ENCODE measurements around the gene AK8. TPM values are rescaled to one million over a fixed set of nuclear protein-coding genes. Genes with fewer than 3 reads are reported as not detected.

The AK8 gene
- total and polyA plus RNA-seq, 7 donors = 0.10 TPM; not detected in 6

DNA sequence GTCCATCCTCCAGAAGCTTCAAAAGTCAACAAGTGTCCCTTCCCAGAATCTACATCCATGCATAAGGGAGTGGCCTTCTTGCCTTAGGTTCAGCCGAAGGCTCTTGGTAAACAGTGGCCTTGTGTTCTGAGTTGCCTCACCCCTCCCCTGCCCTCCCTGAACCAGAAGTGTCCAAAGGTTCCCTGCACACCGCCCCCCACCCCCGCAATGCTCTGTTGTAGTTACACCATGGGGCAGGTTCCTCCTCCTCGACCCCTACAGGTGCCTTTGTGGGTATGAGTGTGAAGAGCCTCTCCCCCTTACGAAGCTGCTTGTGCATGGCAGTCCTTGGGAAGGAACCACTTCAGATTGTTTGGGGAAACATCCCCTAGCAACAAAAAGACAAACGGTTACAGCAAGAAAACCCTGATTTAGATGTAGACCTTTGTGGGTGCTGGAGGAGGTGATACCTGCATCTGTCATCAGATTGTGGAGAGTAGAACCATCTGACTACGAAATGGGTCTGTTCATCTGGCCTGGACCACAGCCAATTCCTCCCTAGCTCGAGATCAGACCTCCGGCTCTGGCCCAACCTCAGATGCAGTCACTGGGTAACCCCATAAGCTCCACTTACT lies 7.7 kb upstream of the AK8 start:
- no peaks in the 10 kb centered on the region for H3K27me3 ChIP-seq (ENCODE audit: insufficient read depth in 3 of 3, low read length in 2 of 3)
- intact Hi-C loops (cut with DNase I) = no loop called here
- no peaks in the 10 kb centered on the region for H3K36me3 ChIP-seq (ENCODE audit: insufficient read depth in 1 of 2, low read depth in 1 of 2)
- DNase-seq = no peak
- H3K27ac ChIP-seq = no peak overlapping the region
- no peak for ATAC-seq
- H3K4me3 ChIP-seq = no peak overlapping the region
- H3K4me1 ChIP-seq = no peaks in the 10 kb centered on the region
- 64 to 70% (median 69%) methylated on average over 9 of the region's 9 CpGs for WGBS, 3 donors
- TF ChIP-seq, protein P1, sequence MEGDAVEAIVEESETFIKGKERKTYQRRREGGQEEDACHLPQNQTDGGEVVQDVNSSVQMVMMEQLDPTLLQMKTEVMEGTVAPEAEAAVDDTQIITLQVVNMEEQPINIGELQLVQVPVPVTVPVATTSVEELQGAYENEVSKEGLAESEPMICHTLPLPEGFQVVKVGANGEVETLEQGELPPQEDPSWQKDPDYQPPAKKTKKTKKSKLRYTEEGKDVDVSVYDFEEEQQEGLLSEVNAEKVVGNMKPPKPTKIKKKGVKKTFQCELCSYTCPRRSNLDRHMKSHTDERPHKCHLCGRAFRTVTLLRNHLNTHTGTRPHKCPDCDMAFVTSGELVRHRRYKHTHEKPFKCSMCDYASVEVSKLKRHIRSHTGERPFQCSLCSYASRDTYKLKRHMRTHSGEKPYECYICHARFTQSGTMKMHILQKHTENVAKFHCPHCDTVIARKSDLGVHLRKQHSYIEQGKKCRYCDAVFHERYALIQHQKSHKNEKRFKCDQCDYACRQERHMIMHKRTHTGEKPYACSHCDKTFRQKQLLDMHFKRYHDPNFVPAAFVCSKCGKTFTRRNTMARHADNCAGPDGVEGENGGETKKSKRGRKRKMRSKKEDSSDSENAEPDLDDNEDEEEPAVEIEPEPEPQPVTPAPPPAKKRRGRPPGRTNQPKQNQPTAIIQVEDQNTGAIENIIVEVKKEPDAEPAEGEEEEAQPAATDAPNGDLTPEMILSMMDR (IDR thresholded peaks at IDR 0.05) = no peak
- H3K9me3 ChIP-seq = no peaks in the 10 kb centered on the region

DNA sequence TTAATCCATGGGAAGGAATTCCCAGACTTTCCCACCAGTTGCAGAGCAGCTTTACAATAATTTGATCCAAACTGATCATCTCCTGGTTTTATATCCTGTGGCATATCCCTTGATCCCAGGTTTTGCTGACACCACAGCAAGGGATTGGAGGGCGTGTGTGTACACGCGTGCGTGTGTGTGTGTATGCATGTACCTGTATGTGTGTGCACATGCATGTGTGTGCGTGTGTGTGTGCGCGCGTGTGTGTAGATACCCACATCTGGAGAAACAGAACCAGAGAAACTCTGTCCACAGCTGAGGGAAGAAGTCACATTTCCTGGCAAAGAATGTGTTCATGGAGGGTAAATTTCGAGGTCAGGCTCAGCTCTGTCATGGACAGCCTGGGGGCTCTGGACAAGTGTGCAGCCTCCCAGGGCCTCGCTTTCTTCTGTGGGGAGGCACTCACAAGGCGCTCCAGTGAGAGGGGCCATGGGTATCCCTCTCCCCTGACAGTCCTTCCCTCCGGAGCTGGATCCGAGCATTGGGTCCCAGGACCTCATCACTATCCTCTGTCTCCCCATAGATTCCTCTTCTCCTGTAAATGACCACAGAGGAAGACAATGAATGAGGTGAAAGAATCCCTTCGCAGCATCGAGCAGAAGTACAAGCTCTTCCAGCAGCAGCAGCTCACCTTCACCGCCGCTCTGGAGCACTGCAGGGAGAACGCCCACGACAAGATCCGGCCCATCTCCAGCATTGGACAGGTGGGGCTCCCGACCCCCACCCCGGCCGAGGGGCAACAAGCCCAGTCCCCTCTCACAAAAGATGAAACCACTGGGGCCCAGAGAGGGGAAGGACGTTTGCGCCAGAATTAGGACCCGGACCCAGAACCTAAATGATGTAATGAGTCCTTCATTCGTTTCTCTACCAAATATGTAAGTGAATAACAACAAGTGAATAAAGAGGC lies 5.5 kb upstream of the AK8 start:
- ATAC-seq (no peak), DNase-seq (no peak)
- Histone ChIP-seq H3K9me3 (no peaks in the 10 kb centered on the region), H3K4me1 (no peaks in the 10 kb centered on the region), H3K36me3 (ENCODE audit: insufficient read depth in 1 of 2, low read depth in 1 of 2) (no peaks in the 10 kb centered on the region), H3K27me3 (ENCODE audit: insufficient read depth in 3 of 3, low read length in 2 of 3) (no peaks in the 10 kb centered on the region), H3K27ac (no peak overlapping the region), H3K4me3 (no peak overlapping the region)
- intact Hi-C loops (cut with DNase I) = no loop called here
- WGBS, 3 donors = 90 to 91% (median 90%) methylated on average over 27 of the region's 27 CpGs
- TF ChIP-seq, protein P1 (IDR thresholded peaks at IDR 0.05) = no peak

DNA sequence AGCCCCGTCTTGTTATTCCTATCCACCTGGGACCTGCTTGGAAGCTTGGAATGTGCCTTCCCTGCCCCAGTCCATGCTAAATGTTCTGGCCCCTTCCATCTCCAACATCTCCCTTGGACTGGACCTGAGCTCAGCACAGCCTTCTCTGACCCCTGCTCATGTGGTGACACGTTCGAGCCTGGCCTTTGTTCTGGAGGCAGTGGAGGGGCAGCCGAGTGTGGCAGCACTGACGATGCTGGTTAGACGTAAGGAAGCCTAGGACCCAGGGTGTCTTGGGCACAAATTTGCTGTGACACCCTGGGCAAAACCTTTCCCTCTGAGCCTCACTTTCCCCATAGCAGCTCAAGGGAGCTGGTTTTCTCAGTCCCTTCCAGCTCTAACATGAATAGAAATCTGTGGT lies 4.5 kb upstream of the AK8 start:
- TF ChIP-seq, protein P1 (IDR thresholded peaks at IDR 0.05) = no peak
- ATAC-seq = no peak
- H3K27me3 ChIP-seq (ENCODE audit: insufficient read depth in 3 of 3, low read length in 2 of 3) = no peaks in the 10 kb centered on the region
- H3K27ac ChIP-seq = no peak overlapping the region
- no peaks in the 10 kb centered on the region for H3K4me1 ChIP-seq
- 66 to 70% (median 67%) methylated on average over 6 of the region's 6 CpGs for WGBS, 3 donors
- DNase-seq = no peak
- no peaks in the 10 kb centered on the region for H3K36me3 ChIP-seq (ENCODE audit: insufficient read depth in 1 of 2, low read depth in 1 of 2)
- no peak overlapping the region for H3K4me3 ChIP-seq
- intact Hi-C loops (cut with DNase I) = no loop called here
- H3K9me3 ChIP-seq = no peaks in the 10 kb centered on the region

DNA sequence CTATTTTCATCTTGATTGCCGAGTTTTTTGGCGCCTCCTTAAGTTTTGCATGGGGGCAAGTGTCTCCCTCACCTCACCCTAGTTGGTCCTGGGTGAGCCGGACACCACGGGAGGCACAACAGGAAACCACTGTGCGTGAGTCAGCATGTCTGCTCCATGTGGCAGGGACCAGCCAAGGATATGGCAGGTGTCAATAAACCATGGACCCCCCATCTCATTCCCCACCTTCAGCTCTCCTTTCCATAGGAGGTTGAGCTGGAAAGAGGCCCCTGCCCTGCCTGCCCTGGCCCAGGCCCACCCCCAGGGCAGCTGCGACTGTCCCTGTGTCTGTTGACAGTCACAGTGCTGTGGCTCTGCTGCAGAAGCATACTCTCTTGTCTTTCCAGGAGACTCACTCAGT lies 3.7 kb upstream of the AK8 start:
- WGBS, 3 donors = 81 to 86% (median 82%) methylated on average over 6 of the region's 6 CpGs
- Histone ChIP-seq H3K4me3 (no peak overlapping the region), H3K36me3 (ENCODE audit: insufficient read depth in 1 of 2, low read depth in 1 of 2) (no peaks in the 10 kb centered on the region), H3K9me3 (no peaks in the 10 kb centered on the region), H3K4me1 (no peaks in the 10 kb centered on the region), H3K27ac (no peak overlapping the region), H3K27me3 (ENCODE audit: insufficient read depth in 3 of 3, low read length in 2 of 3) (no peaks in the 10 kb centered on the region)
- ATAC-seq (no peak), DNase-seq (no peak)
- intact Hi-C loops (cut with DNase I) = no loop called here
- TF ChIP-seq, protein P1 (IDR thresholded peaks at IDR 0.05) = no peak
